Activated CD4-positive, alpha-beta memory T cell treated with anti-CD3 and anti-CD28 coated beads for 36 hours (primary cell): ENCODE measurements around the gene GOLGA7B. TPM values are rescaled to one million over a fixed set of nuclear protein-coding genes. Genes with fewer than 3 reads are reported as not detected.

ENCODE experiments used
- CTCF ChIA-PET: fragments of 350-600 bp; sonication (Branson Sonifier 250); formaldehyde crosslinking; loops from one replicate; lab custom pipeline; 2021; ENCODE audit warnings: antibody characterized with exemption, inconsistent platforms; lab: Charles Lee
- POLR2A ChIA-PET: fragments of 350-600 bp; sonication (Branson Sonifier 250); formaldehyde crosslinking; loops from one replicate; lab custom pipeline; 2021; ENCODE audit warnings: antibody characterized with exemption; lab: Charles Lee
- DNase-seq: peaks from one replicate; pipeline ENCODE4 v3.0.0-alpha.2; 2020
- H3K27ac Mint-ChIP-seq: one replicate; pipeline ENCODE4 v1.8.0; 2021; ENCODE audit warnings: mixed read lengths
- H3K27me3 Mint-ChIP-seq: one replicate; pipeline ENCODE4 v1.8.0; 2021; ENCODE audit warnings: mixed read lengths
- H3K36me3 Mint-ChIP-seq: one replicate; pipeline ENCODE4 v1.8.0; 2021; ENCODE audit warnings: mixed read lengths
- H3K4me1 Mint-ChIP-seq: one replicate; pipeline ENCODE4 v1.8.0; 2021; ENCODE audit warnings: low read depth, mixed read lengths
- H3K4me3 Mint-ChIP-seq: one replicate; pipeline ENCODE4 v1.8.0; 2021; ENCODE audit warnings: mild to moderate bottlenecking, mixed read lengths
- H3K9me3 Mint-ChIP-seq: one replicate; pipeline ENCODE4 v1.8.0; 2021; ENCODE audit warnings: mixed read lengths
- intact Hi-C: fragments of 100-400 bp; cut with micrococcal nuclease; formaldehyde crosslinking; loops from one replicate; pipeline ENCODE4 v1.15.1; 2023
- total RNA-seq, 2 experiments: library from RNA; stranded (reverse); gene quantifications; one replicate each; pipeline ENCODE4 v1.2.3, GENCODE V29; 2021

Gene GOLGA7B
- total RNA-seq, 2 experiments from 2014 or later: 0.86 to 0.87 TPM

- intact Hi-C loops: no loop called here
- no peak for DNase-seq
- Mint-ChIP-seq H3K9me3 (no peaks in the 10 kb centered on the region), H3K4me3 (no peak overlapping the region), H3K27me3 (no peaks in the 10 kb centered on the region), H3K36me3 (no peaks in the 10 kb centered on the region), H3K27ac (no peak overlapping the region), H3K4me1 (peaks cover 12% of the 10 kb centered on the region)
- CTCF ChIA-PET: interaction anchor here (1.3 to 9.7 kb wide), 2 partner anchors 80 to 172 kb away, joined by 3 to 246 read pairs; no protein-coding TSS in a partner anchor
- POLR2A ChIA-PET: no interaction called here
Measured at GRCh38 chr10:97873569-97873968, 23.9 kb downstream of the GOLGA7B start.

- Mint-ChIP-seq H3K4me1 (peaks cover 5% of the 10 kb centered on the region), H3K9me3 (no peaks in the 10 kb centered on the region), H3K4me3 (no peak overlapping the region), H3K27ac (no peak overlapping the region), H3K27me3 (no peaks in the 10 kb centered on the region), H3K36me3 (no peaks in the 10 kb centered on the region)
- CTCF ChIA-PET: interaction anchor here (9.7 kb wide), 1 partner anchor 80 kb away, joined by 246 read pairs; no protein-coding TSS in a partner anchor
- intact Hi-C loops: no loop called here
- no peak for DNase-seq
- POLR2A ChIA-PET: no interaction called here
Measured at GRCh38 chr10:97874332-97874731, 24.7 kb downstream of the GOLGA7B start.

- Mint-ChIP-seq H3K4me3 (no peak overlapping the region), H3K27ac (no peak overlapping the region), H3K27me3 (no peaks in the 10 kb centered on the region), H3K9me3 (no peaks in the 10 kb centered on the region), H3K4me1 (no peaks in the 10 kb centered on the region), H3K36me3 (no peaks in the 10 kb centered on the region)
- intact Hi-C loops: no loop called here
- DNase-seq: no peak
- CTCF ChIA-PET: interaction anchor here (0.7 to 9.7 kb wide), 2 partner anchors 82 to 162 kb away, joined by 3 to 246 read pairs; no protein-coding TSS in a partner anchor
- POLR2A ChIA-PET: no interaction called here
Measured at GRCh38 chr10:97875391-97875790, 25.7 kb downstream of the GOLGA7B start.

GRCh38 chr10:97876402-97876801 lies 26.8 kb downstream of the GOLGA7B start:
- H3K27me3 Mint-ChIP-seq: no peaks in the 10 kb centered on the region
- H3K36me3 Mint-ChIP-seq: no peaks in the 10 kb centered on the region
- POLR2A ChIA-PET: interaction anchor here (0.6 kb wide), 1 partner anchor 49 kb away, joined by 3 read pairs; no protein-coding TSS in a partner anchor
- no peak for DNase-seq
- CTCF ChIA-PET: interaction anchor here (1.2 to 1.5 kb wide), 2 partner anchors 84 to 85 kb away, joined by 3 to 4 read pairs; no protein-coding TSS in a partner anchor
- no peaks in the 10 kb centered on the region for H3K4me1 Mint-ChIP-seq
- no peak overlapping the region for H3K27ac Mint-ChIP-seq
- intact Hi-C loops: no loop called here
- no peaks in the 10 kb centered on the region for H3K9me3 Mint-ChIP-seq
- no peak overlapping the region for H3K4me3 Mint-ChIP-seq

- intact Hi-C loops: no loop called here
- H3K4me1 Mint-ChIP-seq: no peaks in the 10 kb centered on the region
- no peak overlapping the region for H3K27ac Mint-ChIP-seq
- H3K9me3 Mint-ChIP-seq: no peaks in the 10 kb centered on the region
- no peak for DNase-seq
- no peak overlapping the region for H3K4me3 Mint-ChIP-seq
- no peaks in the 10 kb centered on the region for H3K36me3 Mint-ChIP-seq
- ChIA-PET CTCF (no interaction called here), POLR2A (no interaction called here)
- H3K27me3 Mint-ChIP-seq: no peaks in the 10 kb centered on the region
Measured at GRCh38 chr10:97879241-97879640, 29.6 kb downstream of the GOLGA7B start.

GRCh38 chr10:97880109-97880508 lies 30.5 kb downstream of the GOLGA7B start:
- ChIA-PET CTCF (interaction anchor here (1.5 kb wide), 1 partner anchor 11 kb away, joined by 3 read pairs; no protein-coding TSS in a partner anchor), POLR2A (no interaction called here)
- DNase-seq: no peak
- Mint-ChIP-seq H3K4me3 (no peak overlapping the region), H3K4me1 (no peaks in the 10 kb centered on the region), H3K36me3 (no peaks in the 10 kb centered on the region), H3K27me3 (no peaks in the 10 kb centered on the region), H3K27ac (no peak overlapping the region), H3K9me3 (no peaks in the 10 kb centered on the region)
- intact Hi-C loops: no loop called here

- CTCF ChIA-PET: interaction anchor here (1.6 kb wide), 1 partner anchor 14 kb away, joined by 3 read pairs; no protein-coding TSS in a partner anchor
- no peaks in the 10 kb centered on the region for H3K27me3 Mint-ChIP-seq
- no peaks in the 10 kb centered on the region for H3K36me3 Mint-ChIP-seq
- POLR2A ChIA-PET: no interaction called here
- peak; percentile 33 for DNase-seq
- intact Hi-C loops: no loop called here
- no peak overlapping the region for H3K27ac Mint-ChIP-seq
- no peaks in the 10 kb centered on the region for H3K4me1 Mint-ChIP-seq
- no peaks in the 10 kb centered on the region for H3K9me3 Mint-ChIP-seq
- H3K4me3 Mint-ChIP-seq: no peak overlapping the region
Measured at GRCh38 chr10:97882142-97883091, 32.8 kb downstream of the GOLGA7B start.

GRCh38 chr10:97883092-97883485 lies 33.4 kb downstream of the GOLGA7B start:
- intact Hi-C loops: no loop called here
- Mint-ChIP-seq H3K4me3 (no peak overlapping the region), H3K27ac (no peak overlapping the region), H3K36me3 (no peaks in the 10 kb centered on the region), H3K9me3 (no peaks in the 10 kb centered on the region), H3K4me1 (no peaks in the 10 kb centered on the region), H3K27me3 (no peaks in the 10 kb centered on the region)
- no peak for DNase-seq
- ChIA-PET CTCF (interaction anchor here (0.7 to 1.6 kb wide), 2 partner anchors 14 to 15 kb away, joined by 3 read pairs; no protein-coding TSS in a partner anchor), POLR2A (no interaction called here)

GRCh38 chr10:97886286-97886685 lies 36.6 kb downstream of the GOLGA7B start:
- POLR2A ChIA-PET: no interaction called here
- Mint-ChIP-seq H3K27me3 (no peaks in the 10 kb centered on the region), H3K27ac (no peak overlapping the region), H3K4me1 (peaks cover 3% of the 10 kb centered on the region), H3K9me3 (no peaks in the 10 kb centered on the region), H3K36me3 (no peaks in the 10 kb centered on the region), H3K4me3 (no peak overlapping the region)
- DNase-seq: no peak
- CTCF ChIA-PET: no interaction called here
- intact Hi-C loops: no loop called here

GRCh38 chr10:97887399-97887798 lies 37.8 kb downstream of the GOLGA7B start:
- ChIA-PET CTCF (no interaction called here), POLR2A (no interaction called here)
- no peaks in the 10 kb centered on the region for H3K9me3 Mint-ChIP-seq

GRCh38 chr10:97888134-97888533 lies 38.5 kb downstream of the GOLGA7B start:
- H3K27ac Mint-ChIP-seq: no peak overlapping the region
- peaks cover 3% of the 10 kb centered on the region for H3K4me1 Mint-ChIP-seq
- no peak overlapping the region for H3K4me3 Mint-ChIP-seq
- no peaks in the 10 kb centered on the region for H3K36me3 Mint-ChIP-seq
- intact Hi-C loops: no loop called here
- no peaks in the 10 kb centered on the region for H3K9me3 Mint-ChIP-seq
- ChIA-PET POLR2A (no interaction called here), CTCF (no interaction called here)
- no peak for DNase-seq
- no peaks in the 10 kb centered on the region for H3K27me3 Mint-ChIP-seq

More at GRCh38 chr10:97887399-97887798, 37.8 kb downstream of the GOLGA7B start:
- Mint-ChIP-seq H3K4me3 (no peak overlapping the region), H3K36me3 (no peaks in the 10 kb centered on the region), H3K27ac (no peak overlapping the region), H3K27me3 (no peaks in the 10 kb centered on the region), H3K4me1 (peaks cover 3% of the 10 kb centered on the region)
- no peak for DNase-seq
- intact Hi-C loops: no loop called here

- Mint-ChIP-seq H3K36me3 (no peaks in the 10 kb centered on the region), H3K27me3 (peaks cover 1% of the 10 kb centered on the region), H3K9me3 (no peaks in the 10 kb centered on the region), H3K27ac (no peak overlapping the region), H3K4me1 (peaks cover 3% of the 10 kb centered on the region), H3K4me3 (no peak overlapping the region)
- DNase-seq: peak; percentile 47
- CTCF ChIA-PET: interaction anchor here (0.9 to 1.5 kb wide), 2 partner anchors 38 to 97 kb away, joined by 4 to 8 read pairs; no protein-coding TSS in a partner anchor
- POLR2A ChIA-PET: no interaction called here
- intact Hi-C loops: no loop called here
Measured at GRCh38 chr10:97888641-97889262, 39.1 kb downstream of the GOLGA7B start.
